GM08714 (cell line): ENCODE measurements around the gene CTXND1.

ENCODE experiments used
- H3K4me3 ChIP-seq: fragments of 200-500 bp; sonication (Bioruptor generic); 2 replicates; pipeline ENCODE4 v1.5.1; 2014; ENCODE audit warnings: mild to moderate bottlenecking, low read length, inconsistent platforms
- ZNF274 ChIP-seq: IDR thresholded peaks from 2 replicates; pipeline ENCODE4 v1.6.1; 2012; ENCODE audit warnings: mild to moderate bottlenecking, low read depth, low read length

The CTXND1 gene

GRCh38 chr15:80242132-80242769 is 9.8 kb downstream of the CTXND1 start:
- no peak overlapping the region for H3K4me3 ChIP-seq
- no peak for TF ChIP-seq ZNF274

GRCh38 chr15:80241508-80241907 is 10.5 kb downstream of the CTXND1 start:
- TF ChIP-seq ZNF274: no peak
- H3K4me3 ChIP-seq: no peak overlapping the region

- no peak for TF ChIP-seq ZNF274
- no peak overlapping the region for H3K4me3 ChIP-seq
Measured at GRCh38 chr15:80240276-80240675, 11.7 kb downstream of the CTXND1 start.

- no peak for TF ChIP-seq ZNF274
Measured at GRCh38 chr15:80234883-80235282, 17.1 kb downstream of the CTXND1 start.

GRCh38 chr15:80233581-80233980 is 18.4 kb downstream of the CTXND1 start:
- H3K4me3 ChIP-seq: no peak overlapping the region
- no peak for TF ChIP-seq ZNF274

More at GRCh38 chr15:80234883-80235282, 17.1 kb downstream of the CTXND1 start:
- no peak overlapping the region for H3K4me3 ChIP-seq

DNA sequence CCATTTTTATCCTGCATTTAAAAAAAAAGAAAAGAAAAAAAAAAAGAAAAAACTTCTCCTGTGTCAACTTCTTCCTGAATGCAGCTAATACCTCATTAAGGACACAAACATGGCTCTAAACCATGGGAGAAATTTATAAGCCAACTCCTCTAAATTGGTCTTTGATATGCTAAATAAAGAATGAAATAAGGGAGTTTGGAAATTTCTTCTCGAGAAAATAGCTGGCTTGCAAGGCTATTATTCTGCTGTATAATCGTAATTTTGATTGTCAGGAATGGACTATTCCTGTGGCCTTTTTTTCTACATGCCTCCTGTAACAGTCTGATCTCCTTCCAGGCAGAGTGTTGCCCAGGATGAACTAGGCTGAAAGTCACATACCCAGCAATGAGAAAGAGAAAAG is 20.6 kb downstream of the CTXND1 start:
- no peak overlapping the region for H3K4me3 ChIP-seq
- no peak for TF ChIP-seq ZNF274

DNA sequence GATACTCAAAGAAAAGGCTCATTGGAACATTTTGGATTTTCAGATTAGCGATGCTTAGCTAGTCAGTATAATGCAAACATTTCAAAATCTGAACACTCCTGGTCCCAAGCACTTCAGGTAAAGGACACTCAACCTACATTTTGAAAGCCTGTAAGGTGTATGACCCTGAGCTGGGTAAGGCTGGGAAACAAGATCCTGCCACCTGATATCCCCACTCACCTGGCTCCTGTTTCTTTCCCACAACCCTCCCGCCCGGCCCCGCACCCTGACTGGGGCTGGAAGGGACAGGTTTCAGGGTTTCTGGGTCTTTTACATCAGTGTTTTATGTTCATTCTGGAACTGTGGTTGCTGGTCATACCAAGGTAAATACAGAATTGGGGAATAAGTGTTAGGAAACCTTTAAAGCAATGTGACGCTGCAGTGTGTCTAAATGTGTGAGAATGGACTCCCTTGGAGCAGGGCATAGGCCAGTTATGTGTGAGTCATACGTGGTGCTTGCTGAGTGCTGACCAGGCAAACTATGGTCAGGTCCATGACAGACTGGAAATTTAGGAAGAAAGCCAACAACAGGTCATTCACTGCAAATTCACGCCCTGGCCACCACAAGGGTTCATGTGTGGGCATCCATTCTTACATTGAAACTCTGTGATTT is 22.9 kb downstream of the CTXND1 start:
- H3K4me3 ChIP-seq: no peak overlapping the region
- no peak for TF ChIP-seq ZNF274

GRCh38 chr15:80219955-80220354 is 32.1 kb downstream of the CTXND1 start:
- TF ChIP-seq ZNF274: no peak
- H3K4me3 ChIP-seq: no peak overlapping the region

GRCh38 chr15:80217327-80217900 is 34.6 kb downstream of the CTXND1 start:
- TF ChIP-seq ZNF274: no peak

GRCh38 chr15:80216911-80217310 is 35.1 kb downstream of the CTXND1 start:
- H3K4me3 ChIP-seq: no peak overlapping the region
- TF ChIP-seq ZNF274: no peak

More at GRCh38 chr15:80217327-80217900, 34.6 kb downstream of the CTXND1 start:
- H3K4me3 ChIP-seq: no peak overlapping the region

DNA sequence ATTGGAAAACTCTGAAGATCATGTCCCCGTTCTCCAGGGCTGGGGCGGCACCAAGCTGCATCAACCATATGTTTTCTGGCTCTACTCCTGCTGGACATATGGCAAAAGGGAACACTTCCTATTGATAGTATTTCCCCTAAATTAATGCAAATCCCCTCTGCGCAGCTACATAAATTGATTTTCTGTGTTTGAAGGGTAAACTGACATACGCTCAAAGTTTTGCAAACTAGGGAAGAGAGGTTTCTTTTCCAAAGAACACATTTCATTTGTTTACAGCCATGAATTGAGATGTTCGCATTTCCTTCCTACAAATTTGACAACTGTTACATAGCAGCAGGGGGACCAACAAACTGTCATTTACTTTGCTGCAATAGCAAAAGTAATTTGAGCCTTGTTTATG is 35.9 kb downstream of the CTXND1 start:
- H3K4me3 ChIP-seq: no peak overlapping the region

DNA sequence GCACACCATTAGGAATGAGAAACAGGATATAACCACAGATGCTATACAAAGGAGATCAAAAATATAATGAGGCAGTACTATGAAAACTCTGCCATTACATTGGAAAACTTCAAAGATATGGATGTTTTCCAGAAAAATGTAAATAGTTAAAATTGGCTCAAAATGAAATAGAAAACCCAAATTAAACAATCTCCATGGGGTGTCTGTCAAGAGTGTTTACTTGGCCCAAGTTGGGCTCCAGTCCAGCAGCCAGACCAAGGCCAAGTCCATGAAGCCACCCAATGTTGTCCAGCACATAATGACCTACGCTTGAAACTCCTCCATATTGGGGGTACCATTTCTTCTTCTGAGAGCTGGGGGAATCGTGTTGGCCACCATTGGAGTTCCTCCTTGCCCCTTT is 37.1 kb downstream of the CTXND1 start:
- no peak for TF ChIP-seq ZNF274

More for the DNA sequence above, 35.9 kb downstream of the CTXND1 start:
- TF ChIP-seq ZNF274: no peak

DNA sequence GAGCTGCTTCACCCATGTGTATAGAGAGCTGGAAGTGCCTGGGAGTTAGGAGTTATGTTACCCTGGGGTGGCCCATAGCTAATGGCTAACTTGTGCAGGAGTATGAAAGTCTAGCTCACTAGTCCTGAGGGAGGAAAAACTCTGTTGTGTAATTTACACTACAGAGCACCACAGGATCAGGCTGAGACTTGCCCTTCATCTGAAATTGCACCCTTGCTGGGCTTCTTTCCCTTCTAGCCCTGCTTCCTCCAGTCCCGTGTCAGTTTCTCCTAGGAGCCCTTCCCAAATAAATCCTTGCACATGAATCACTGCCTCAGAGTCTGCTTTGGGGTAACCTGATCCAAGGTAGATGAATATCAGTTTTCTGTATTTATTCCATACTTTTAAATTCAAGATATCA is 40.0 kb downstream of the CTXND1 start:
- no peak overlapping the region for H3K4me3 ChIP-seq
- no peak for TF ChIP-seq ZNF274

More for the DNA sequence above, 37.1 kb downstream of the CTXND1 start:
- no peak overlapping the region for H3K4me3 ChIP-seq

DNA sequence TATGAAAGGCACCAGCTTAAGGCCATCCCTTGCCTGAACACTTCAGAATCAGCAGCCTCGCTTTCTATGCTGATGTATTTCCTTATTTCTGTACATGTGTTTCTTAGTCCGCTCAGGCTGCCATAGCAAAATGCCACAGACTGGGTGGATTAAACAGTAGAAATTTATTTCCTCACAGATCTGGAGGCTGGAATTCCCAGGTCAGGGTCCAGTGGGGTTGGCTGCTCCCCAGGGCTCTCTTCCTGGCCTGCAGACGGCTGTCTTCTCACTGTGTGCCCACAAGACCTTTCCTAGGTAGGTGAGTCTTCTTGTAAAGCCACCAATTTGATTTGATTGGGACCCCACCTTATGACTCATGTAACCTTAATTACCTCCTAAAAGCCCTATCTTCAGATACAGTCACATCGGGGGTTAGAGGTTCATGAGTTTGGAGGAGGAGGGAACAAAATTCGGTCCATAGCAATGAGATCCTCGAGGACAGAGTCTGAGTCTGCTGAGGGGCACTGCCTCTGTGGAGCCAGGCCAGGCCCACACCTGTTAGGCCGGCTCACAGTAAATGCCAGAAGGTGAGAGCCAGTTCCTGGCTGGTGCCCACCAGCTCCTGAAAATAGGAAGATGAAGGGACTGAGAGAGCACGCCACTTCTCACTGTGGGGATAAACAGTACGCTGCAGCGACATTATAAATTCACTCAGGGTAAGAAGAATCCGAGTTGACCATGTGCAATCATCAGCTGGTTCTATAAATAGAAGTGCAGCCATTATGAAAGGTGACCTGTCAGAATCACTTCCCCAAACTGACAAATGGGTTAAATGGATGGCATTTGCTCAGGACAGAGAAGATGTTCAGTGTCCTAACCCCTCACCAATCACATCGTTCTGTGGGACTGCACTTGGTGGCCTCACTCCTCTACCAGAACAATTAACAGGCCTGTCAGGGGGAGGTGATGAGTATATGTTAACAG is 41.1 kb downstream of the CTXND1 start:
- no peak overlapping the region for H3K4me3 ChIP-seq

More for the DNA sequence above, 41.1 kb downstream of the CTXND1 start:
- no peak for TF ChIP-seq ZNF274
